Fibroblast of villous mesenchyme (primary cell): ENCODE measurements around the gene TBCK. TPM values are rescaled to one million over a fixed set of nuclear protein-coding genes. Genes with fewer than 3 reads are reported as not detected.

ENCODE experiments used
- DNase-seq: peaks from one replicate; pipeline ENCODE4 v3.0.0-alpha.2; 2010; ENCODE audit warnings: low read depth
- H3K4me3 ChIP-seq: 2 replicates; pipeline ENCODE4 v1.5.1; 2011; ENCODE audit warnings: low read depth, mild to moderate bottlenecking, low read length
- CTCF ChIP-seq: IDR thresholded peaks from 2 replicates; pipeline ENCODE4 v1.5.1; 2012; ENCODE audit warnings: low read depth, mild to moderate bottlenecking, low read length; ENCODE audit not compliant: insufficient read depth
- total RNA-seq: library from RNA; depleted of rRNA; stranded (reverse); fragments of >200 nt; gene quantifications from 2 replicates; pipeline ENCODE4 v1.2.3, GENCODE V29; 2012

TBCK gene
- total RNA-seq, 1 donor = 80.3 TPM

- no peak for DNase-seq
- no peak for TF ChIP-seq CTCF
- no peak overlapping the region for H3K4me3 ChIP-seq
Observed at GRCh38 chr4:106210021-106210420, 106.0 kb downstream of the TBCK start.

DNA sequence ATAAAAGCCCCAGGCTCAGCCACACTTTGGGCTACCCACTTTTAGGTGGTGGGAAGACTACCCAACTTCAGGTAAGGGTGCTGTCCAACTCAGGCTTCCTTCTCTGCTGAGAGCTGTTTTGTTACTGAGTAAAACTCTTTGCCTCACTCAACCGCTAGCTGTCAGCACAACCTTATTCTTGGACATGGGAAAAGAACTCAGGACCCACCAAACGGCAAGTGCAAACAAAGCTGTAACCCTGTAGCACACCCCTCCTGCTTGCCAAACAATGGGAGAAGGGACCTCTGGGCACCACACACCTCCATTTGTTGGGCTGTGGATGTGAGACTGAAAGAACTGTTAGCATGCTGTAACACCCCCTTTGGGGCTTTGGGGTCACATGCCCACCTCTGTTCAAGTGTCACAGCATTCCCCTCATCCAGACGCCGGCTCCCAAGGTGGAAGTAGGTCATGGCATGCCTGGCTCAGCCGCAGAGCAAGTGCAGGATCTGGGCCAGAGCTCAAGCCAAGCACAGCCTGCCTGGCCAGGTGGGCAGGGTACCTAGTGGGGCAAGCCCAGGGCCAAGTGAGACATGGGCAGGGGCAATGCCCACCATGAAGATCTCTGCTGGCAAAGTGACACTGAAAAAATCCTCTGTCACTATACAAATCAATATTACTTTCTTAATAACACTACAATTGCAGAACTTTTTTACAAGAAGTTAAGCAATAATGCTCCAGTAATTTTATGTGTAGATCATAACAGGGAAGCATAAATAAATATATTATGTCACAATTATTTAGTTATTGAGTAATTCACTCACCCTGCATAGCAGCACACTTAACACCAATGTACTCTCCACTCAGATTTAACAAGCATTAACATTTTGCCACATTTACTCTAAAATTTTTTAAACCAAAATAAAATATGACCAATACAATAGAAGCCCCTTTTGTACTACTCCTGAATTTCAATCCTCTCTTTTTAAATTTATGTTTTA lies 107.2 kb downstream of the TBCK start:
- peak; percentile 13 for DNase-seq
- H3K4me3 ChIP-seq = no peak overlapping the region
- no peak for TF ChIP-seq CTCF

- TF ChIP-seq CTCF = peak; percentile 57
- peak; percentile 21 for DNase-seq
- H3K4me3 ChIP-seq = no peak overlapping the region
Observed at GRCh38 chr4:106201373-106201772, 114.6 kb downstream of the TBCK start.

DNA sequence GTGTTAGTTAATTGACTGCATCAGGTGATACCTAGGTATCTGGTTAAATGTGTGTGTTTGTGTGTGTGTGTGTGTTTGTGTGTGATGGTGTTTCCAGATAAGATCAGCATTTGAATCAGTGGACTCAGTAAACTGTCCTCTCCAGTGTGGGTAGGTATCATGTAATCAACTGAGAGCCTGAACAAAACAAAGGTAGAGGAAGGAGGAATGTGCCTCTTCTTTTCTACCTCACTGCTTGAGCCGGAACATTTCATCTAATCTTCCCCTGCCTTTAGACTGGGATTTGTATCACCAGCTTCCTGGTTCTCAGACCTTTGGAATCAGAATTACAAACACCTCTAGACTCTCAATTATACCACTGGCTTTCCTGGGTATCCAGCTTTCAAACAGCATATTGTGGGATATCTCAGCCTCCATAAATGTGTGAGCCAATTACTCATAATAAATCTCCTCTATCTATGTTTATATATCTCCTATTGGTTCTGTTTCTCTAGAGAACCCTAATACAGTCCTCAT lies 120.5 kb downstream of the TBCK start:
- DNase-seq = no peak
- no peak overlapping the region for H3K4me3 ChIP-seq
- TF ChIP-seq CTCF = no peak

DNA sequence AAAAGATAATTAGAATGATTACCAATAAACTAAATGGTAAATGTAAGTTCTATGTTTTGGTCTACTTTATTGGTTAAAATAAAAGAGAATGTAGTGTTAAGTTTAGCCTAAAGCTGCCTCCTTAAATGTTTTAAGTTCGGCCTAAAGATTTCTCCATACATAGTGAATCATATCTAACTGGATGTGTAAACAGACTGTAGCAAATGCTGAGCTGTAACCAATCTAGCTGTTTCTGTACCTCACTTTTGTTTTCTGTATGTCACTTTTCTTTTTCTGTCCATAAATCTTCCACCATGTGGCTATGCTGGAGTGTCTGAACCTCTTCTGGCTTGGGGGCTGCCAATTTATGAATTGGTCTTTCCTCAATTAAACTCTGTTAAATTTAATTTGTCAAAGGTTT lies 121.2 kb downstream of the TBCK start:
- peak; percentile 35 for DNase-seq
- no peak for TF ChIP-seq CTCF
- no peak overlapping the region for H3K4me3 ChIP-seq

DNA sequence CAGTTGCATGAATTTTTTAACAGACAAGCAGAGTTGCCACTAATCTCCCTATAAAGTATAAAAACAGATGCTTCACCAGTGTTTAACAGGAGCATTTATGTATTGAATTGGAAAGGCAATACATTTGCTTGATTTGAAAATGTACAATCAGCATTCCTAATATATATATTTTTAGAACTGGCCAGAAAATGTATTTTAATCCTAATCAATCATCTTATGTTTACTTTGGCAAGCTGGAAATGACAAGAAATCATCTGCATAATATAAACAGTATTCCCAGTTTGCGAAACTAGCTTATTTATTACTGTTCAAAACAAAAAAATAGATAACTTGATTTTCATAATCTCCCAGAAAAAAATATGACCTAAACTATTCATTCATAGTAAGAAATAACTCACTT lies 123.9 kb downstream of the TBCK start:
- no peak for DNase-seq
- no peak overlapping the region for H3K4me3 ChIP-seq
- TF ChIP-seq CTCF = no peak
